Mesenchymal stem cell (in vitro differentiated cells and primary cell): ENCODE measurements around the gene ADAMTS18.
A peak's percentile ranks its signal among the peaks of the same experiment; 100 is the strongest.

Experiments used
- DNase-seq: peaks from one replicate; pipeline ENCODE4 v3.0.0-alpha.2; 2013
- H2AFZ ChIP-seq: one replicate; pipeline ENCODE4 v1.6.1; 2013; ENCODE audit warnings: low read depth, mild to moderate bottlenecking, control low read depth, inconsistent platforms, low read length, moderate library complexity
- H2AK5ac ChIP-seq: 2 replicates; pipeline ENCODE4 v1.6.1; 2013; ENCODE audit warnings: low read length, moderate library complexity, mild to moderate bottlenecking, inconsistent platforms; ENCODE audit not compliant: severe bottlenecking
- H2BK120ac ChIP-seq: one replicate; pipeline ENCODE4 v1.6.1; 2013; ENCODE audit warnings: low read depth, mild to moderate bottlenecking, inconsistent platforms, low read length, moderate library complexity
- H2BK12ac ChIP-seq, 2 experiments: one replicate each; pipeline ENCODE4 v1.6.1; 2013; ENCODE audit warnings: inconsistent platforms in 2 of 2, low read length in 2 of 2, mild to moderate bottlenecking in 2 of 2, moderate library complexity in 2 of 2, control low read depth in 1 of 2
- H2BK15ac ChIP-seq: one replicate; pipeline ENCODE4 v1.6.1; 2013; ENCODE audit warnings: mild to moderate bottlenecking, low read depth, inconsistent platforms; ENCODE audit not compliant: poor library complexity, severe bottlenecking
- H2BK5ac ChIP-seq: 2 replicates; pipeline ENCODE4 v1.6.1; 2013; ENCODE audit warnings: low read depth, mild to moderate bottlenecking, low read length, control low read depth, inconsistent platforms; ENCODE audit not compliant: poor library complexity, severe bottlenecking
- H3K14ac ChIP-seq, 2 experiments: one replicate each; pipeline ENCODE4 v1.6.1; 2013; ENCODE audit warnings: inconsistent platforms in 2 of 2, low read length in 2 of 2, control low read depth in 1 of 2, mild to moderate bottlenecking in 1 of 2, moderate library complexity in 1 of 2
- H3K18ac ChIP-seq, 2 experiments: one replicate each; pipeline ENCODE4 v1.6.1; 2013; ENCODE audit warnings: inconsistent platforms in 2 of 2, low read length in 2 of 2, control low read depth in 1 of 2, low read depth in 1 of 2, mild to moderate bottlenecking in 1 of 2
- H3K23ac ChIP-seq, 2 experiments: one replicate each; pipeline ENCODE4 v1.6.1; 2013; ENCODE audit warnings: inconsistent platforms in 2 of 2, low read length in 2 of 2, mild to moderate bottlenecking in 2 of 2, moderate library complexity in 2 of 2, control low read depth in 1 of 2
- H3K27ac ChIP-seq: 2 replicates; pipeline ENCODE4 v1.5.1; 2013; ENCODE audit warnings: mild to moderate bottlenecking, moderate library complexity, low read length, control low read depth, inconsistent platforms; ENCODE audit not compliant: poor library complexity, severe bottlenecking
- H3K27me3 ChIP-seq, 2 experiments: 2 replicates each; pipeline versions ENCODE4 v1.6.1 to v1.7.0; 2013; ENCODE audit warnings: low read length in 2 of 2, mild to moderate bottlenecking in 2 of 2, moderate library complexity in 2 of 2, control low read depth in 1 of 2, inconsistent platforms in 1 of 2; ENCODE audit not compliant: control insufficient read depth in 1 of 2, insufficient read depth in 1 of 2
- H3K36me3 ChIP-seq, 2 experiments: 2 replicates each; pipeline versions ENCODE4 v1.6.1 to v1.7.0; 2013; ENCODE audit warnings: low read length in 2 of 2, control low read depth in 1 of 2, inconsistent platforms in 1 of 2, low read depth in 1 of 2, mild to moderate bottlenecking in 1 of 2; ENCODE audit not compliant: insufficient read depth in 2 of 2, control insufficient read depth in 1 of 2
- H3K4ac ChIP-seq, 2 experiments: one replicate each; pipeline ENCODE4 v1.6.1; 2013; ENCODE audit warnings: inconsistent platforms in 2 of 2, low read length in 2 of 2, mild to moderate bottlenecking in 2 of 2, moderate library complexity in 2 of 2, control low read depth in 1 of 2, low read depth in 1 of 2
- H3K4me1 ChIP-seq: 2 replicates; pipeline ENCODE4 v1.6.1; 2013; ENCODE audit warnings: low read depth, low read length, control low read depth; ENCODE audit not compliant: control insufficient read depth, insufficient read depth
- H3K4me2 ChIP-seq: 2 replicates; pipeline ENCODE4 v1.6.1; 2013; ENCODE audit warnings: low read length, mild to moderate bottlenecking, inconsistent platforms; ENCODE audit not compliant: poor library complexity, severe bottlenecking
- H3K4me3 ChIP-seq, 2 experiments: 2 replicates each; pipeline versions ENCODE4 v1.5.1 to v1.7.0; 2013; ENCODE audit warnings: low read length in 2 of 2, mild to moderate bottlenecking in 2 of 2, control low read depth in 1 of 2, low read depth in 1 of 2; ENCODE audit not compliant: insufficient read depth in 1 of 2
- H3K79me1 ChIP-seq: replicated peaks from 2 replicates; pipeline ENCODE4 v1.6.1; 2013; ENCODE audit warnings: mild to moderate bottlenecking, control low read depth, low read length, inconsistent platforms; ENCODE audit not compliant: poor library complexity, severe bottlenecking
- H3K9ac ChIP-seq: 2 replicates; pipeline ENCODE4 v1.7.0; 2013; ENCODE audit warnings: mild to moderate bottlenecking, low read length, moderate library complexity
- H3K9me3 ChIP-seq: 2 replicates; pipeline ENCODE4 v1.7.0; 2013; ENCODE audit warnings: mild to moderate bottlenecking, low read length; ENCODE audit not compliant: control insufficient read depth
- H4K8ac ChIP-seq: one replicate; pipeline ENCODE4 v1.6.1; 2013; ENCODE audit warnings: inconsistent platforms, mild to moderate bottlenecking, low read length, moderate library complexity
- H4K91ac ChIP-seq: one replicate; pipeline ENCODE4 v1.6.1; 2013; ENCODE audit warnings: mild to moderate bottlenecking, low read length, inconsistent platforms
- WGBS: methylation state at CpG from one replicate; pipeline ENCODE4 v1.1.7; 2013; ENCODE audit warnings: mixed read lengths; 5-methylcytosine and 5-hydroxymethylcytosine counted together

Gene ADAMTS18

GRCh38 chr16:77416939-77417480, 17.8 kb downstream of the ADAMTS18 start:
- Histone ChIP-seq H2AK5ac (no peak overlapping the region), H3K18ac (no peak overlapping the region), H3K4me2 (no peak overlapping the region), H3K4me1 (no peaks in the 10 kb centered on the region), H3K36me3 (no peaks in the 10 kb centered on the region), H3K9ac (no peak overlapping the region), H2BK15ac (no peak overlapping the region), H3K79me1 (no peaks in the 10 kb centered on the region), H2AFZ (no peak overlapping the region), H3K9me3 (no peaks in the 10 kb centered on the region), H3K4me3 (no peak overlapping the region), H2BK12ac (no peak overlapping the region), H3K23ac (no peak overlapping the region), H3K27me3 (peaks cover 2 to 7% of the 10 kb centered on the region in 2 experiments), H4K91ac (no peak overlapping the region), H2BK120ac (no peak overlapping the region), H3K4ac (no peak overlapping the region), H3K14ac (no peak overlapping the region), H3K27ac (no peak overlapping the region), H4K8ac (no peak overlapping the region), H2BK5ac (no peak overlapping the region)
- WGBS, result 83% methylated on average over 1 of the region's 1 CpG
- DNase-seq, result no peak

GRCh38 chr16:77414752-77415231, 20.0 kb downstream of the ADAMTS18 start:
- H3K4ac ChIP-seq, result no peak overlapping the region
- no peak overlapping the region for H3K14ac ChIP-seq
- H3K9ac ChIP-seq, result no peak overlapping the region
- no peak overlapping the region for H3K18ac ChIP-seq
- H2BK15ac ChIP-seq, result no peak overlapping the region
- H3K4me2 ChIP-seq, result no peak overlapping the region
- no peaks in the 10 kb centered on the region for H3K36me3 ChIP-seq
- no peaks in the 10 kb centered on the region for H3K9me3 ChIP-seq
- no peak overlapping the region for H2BK12ac ChIP-seq
- H2AFZ ChIP-seq, result no peak overlapping the region
- H3K27ac ChIP-seq, result no peak overlapping the region
- H2AK5ac ChIP-seq, result no peak overlapping the region
- no peak overlapping the region for H4K91ac ChIP-seq
- WGBS, result 94% methylated on average over 2 of the region's 2 CpGs
- H4K8ac ChIP-seq, result no peak overlapping the region
- H3K4me3 ChIP-seq, result no peak overlapping the region
- H2BK120ac ChIP-seq, result no peak overlapping the region
- no peaks in the 10 kb centered on the region for H3K79me1 ChIP-seq
- DNase-seq, result no peak
- H3K4me1 ChIP-seq, result no peaks in the 10 kb centered on the region
- no peaks in the 10 kb centered on the region for H3K27me3 ChIP-seq
- no peak overlapping the region for H2BK5ac ChIP-seq
- no peak overlapping the region for H3K23ac ChIP-seq

- Histone ChIP-seq H3K23ac (no peak overlapping the region), H4K91ac (no peak overlapping the region), H2BK120ac (no peak overlapping the region), H2AK5ac (no peak overlapping the region), H3K14ac (no peak overlapping the region), H3K36me3 (no peaks in the 10 kb centered on the region), H3K79me1 (no peaks in the 10 kb centered on the region), H3K4ac (no peak overlapping the region), H4K8ac (no peak overlapping the region), H3K18ac (no peak overlapping the region), H3K27ac (no peak overlapping the region), H2AFZ (no peak overlapping the region), H3K9ac (no peak overlapping the region), H3K4me3 (no peak overlapping the region), H2BK12ac (no peak overlapping the region), H2BK15ac (no peak overlapping the region), H2BK5ac (no peak overlapping the region), H3K4me2 (no peak overlapping the region), H3K9me3 (no peaks in the 10 kb centered on the region), H3K27me3 (no peaks in the 10 kb centered on the region), H3K4me1 (no peaks in the 10 kb centered on the region)
- no peak for DNase-seq
- 84% methylated on average over 4 of the region's 4 CpGs for WGBS
These were observed 24.4 kb downstream of the ADAMTS18 start for GRCh38 chr16:77410449-77410848.

- H3K9ac ChIP-seq, result no peak overlapping the region
- no peaks in the 10 kb centered on the region for H3K36me3 ChIP-seq
- no peaks in the 10 kb centered on the region for H3K79me1 ChIP-seq
- no peaks in the 10 kb centered on the region for H3K9me3 ChIP-seq
- no peak overlapping the region for H3K27ac ChIP-seq
- H3K18ac ChIP-seq, result no peak overlapping the region
- no peak overlapping the region for H4K8ac ChIP-seq
- H3K23ac ChIP-seq, result no peak overlapping the region
- H2AK5ac ChIP-seq, result no peak overlapping the region
- no peak overlapping the region for H2BK12ac ChIP-seq
- no peak overlapping the region for H3K14ac ChIP-seq
- no peaks in the 10 kb centered on the region for H3K4me1 ChIP-seq
- no peak overlapping the region for H2BK5ac ChIP-seq
- H4K91ac ChIP-seq, result no peak overlapping the region
- H3K4me2 ChIP-seq, result no peak overlapping the region
- no peak overlapping the region for H2AFZ ChIP-seq
- no peaks in the 10 kb centered on the region for H3K27me3 ChIP-seq
- H3K4ac ChIP-seq, result no peak overlapping the region
- H2BK120ac ChIP-seq, result no peak overlapping the region
- no peak overlapping the region for H3K4me3 ChIP-seq
- no peak overlapping the region for H2BK15ac ChIP-seq
- DNase-seq, result peak; percentile 30
- 4% methylated on average over 3 of the region's 5 CpGs for WGBS
These were observed 25.5 kb downstream of the ADAMTS18 start for GRCh38 chr16:77409311-77409710.
